SU-DHL-6 (cell line): Measurements from ENCODE around the gene PDZK1.

Experiments used
- EZH2phosphoT487 ChIP-seq: fragments of 200-600 bp; sonication (generic), shearing (Covaris generic); conservative IDR thresholded peaks from 2 replicates; pipeline ENCODE4 v1.6.1; 2018; ENCODE audit warnings: mild to moderate bottlenecking, antibody characterized with exemption, low read length, moderate library complexity, mixed read lengths
- TF ChIP-seq, protein P1 (sequence below): fragments of 200-600 bp; sonication (generic); IDR thresholded peaks from one replicate; pipeline ENCODE4 v1.5.1; 2017; ENCODE audit warnings: antibody characterized with exemption, mild to moderate bottlenecking, low read length, moderate library complexity; ENCODE audit not compliant: insufficient read depth, poor library complexity, severe bottlenecking

DNA sequence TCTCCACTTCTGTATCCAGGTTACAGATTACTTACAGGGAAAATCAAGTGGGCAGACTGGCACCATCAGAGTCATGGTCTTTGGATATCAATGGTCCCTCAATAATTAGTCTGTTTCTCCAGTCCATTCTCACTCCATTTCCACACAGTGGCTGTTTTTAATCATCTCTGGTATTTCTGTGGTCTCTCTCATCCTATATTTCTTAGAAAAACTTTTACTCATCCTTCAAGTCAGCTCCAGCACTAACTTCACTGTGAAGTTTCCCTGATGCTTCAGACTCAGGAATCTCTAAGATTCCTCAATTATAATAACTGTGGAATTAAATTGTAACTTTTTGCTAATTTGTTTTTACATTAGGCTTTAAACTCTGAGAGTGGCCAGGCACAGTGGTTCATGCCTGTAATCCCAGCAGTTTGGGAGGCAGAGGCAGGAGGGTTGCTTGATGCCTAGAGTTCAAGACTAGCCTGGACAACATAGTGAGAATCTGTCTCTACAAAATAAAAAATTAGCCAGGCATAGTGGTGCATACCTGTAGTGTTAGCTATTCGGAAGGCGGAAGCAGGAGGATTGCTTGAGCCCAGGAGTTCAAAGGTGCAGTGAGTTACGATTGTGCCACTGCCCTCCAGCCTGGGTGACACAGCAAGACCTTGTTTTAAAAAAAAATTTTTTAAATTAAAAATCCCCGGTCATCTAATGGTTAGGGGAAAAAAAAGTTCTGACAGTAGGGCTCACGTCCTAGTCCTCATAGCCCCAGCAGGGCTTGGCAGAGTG is 22.7 kb upstream of the PDZK1 start:
- TF ChIP-seq, protein P1, sequence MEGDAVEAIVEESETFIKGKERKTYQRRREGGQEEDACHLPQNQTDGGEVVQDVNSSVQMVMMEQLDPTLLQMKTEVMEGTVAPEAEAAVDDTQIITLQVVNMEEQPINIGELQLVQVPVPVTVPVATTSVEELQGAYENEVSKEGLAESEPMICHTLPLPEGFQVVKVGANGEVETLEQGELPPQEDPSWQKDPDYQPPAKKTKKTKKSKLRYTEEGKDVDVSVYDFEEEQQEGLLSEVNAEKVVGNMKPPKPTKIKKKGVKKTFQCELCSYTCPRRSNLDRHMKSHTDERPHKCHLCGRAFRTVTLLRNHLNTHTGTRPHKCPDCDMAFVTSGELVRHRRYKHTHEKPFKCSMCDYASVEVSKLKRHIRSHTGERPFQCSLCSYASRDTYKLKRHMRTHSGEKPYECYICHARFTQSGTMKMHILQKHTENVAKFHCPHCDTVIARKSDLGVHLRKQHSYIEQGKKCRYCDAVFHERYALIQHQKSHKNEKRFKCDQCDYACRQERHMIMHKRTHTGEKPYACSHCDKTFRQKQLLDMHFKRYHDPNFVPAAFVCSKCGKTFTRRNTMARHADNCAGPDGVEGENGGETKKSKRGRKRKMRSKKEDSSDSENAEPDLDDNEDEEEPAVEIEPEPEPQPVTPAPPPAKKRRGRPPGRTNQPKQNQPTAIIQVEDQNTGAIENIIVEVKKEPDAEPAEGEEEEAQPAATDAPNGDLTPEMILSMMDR: no peak
- TF ChIP-seq EZH2phosphoT487: no peak
